Regular cardiac myocyte (primary cell): ENCODE data around the gene LNPEP. TPM values are rescaled to one million over a fixed set of nuclear protein-coding genes. Genes with fewer than 3 reads are reported as not detected.

Source experiments
- total RNA-seq: library from RNA; depleted of rRNA; stranded (reverse); fragments of >200 nt; gene quantifications from 2 replicates; pipeline ENCODE4 v1.2.3, GENCODE V29; 2014

The LNPEP gene
- 37.8 and 42.8 TPM in 2 replicates for total RNA-seq

GRCh38 chr5:96935559-96936430, at the start of gene LNPEP:
Gene LNPEP, plus strand, starts transcription at chr5:96936080. Its CDS starts 76 bp downstream, at chr5:96936156.

Other genes starting within 250 kb of the LNPEP start
- 28.2 and 30.2 TPM in 2 replicates for gene ERAP1, start 128.1 kb upstream of the LNPEP start, total RNA-seq
- 4.4 and 4.8 TPM in 2 replicates for gene ERAP2, start 59.6 kb upstream of the LNPEP start, total RNA-seq
- not detected in 2 replicates for gene LIX1, start 206.5 kb downstream of the LNPEP start, total RNA-seq
- gene RIOK2, start 247.2 kb downstream of the LNPEP start, total RNA-seq: 31.6 and 38.0 TPM in 2 replicates